ENCODE data around the gene IGF1R.

DNA sequence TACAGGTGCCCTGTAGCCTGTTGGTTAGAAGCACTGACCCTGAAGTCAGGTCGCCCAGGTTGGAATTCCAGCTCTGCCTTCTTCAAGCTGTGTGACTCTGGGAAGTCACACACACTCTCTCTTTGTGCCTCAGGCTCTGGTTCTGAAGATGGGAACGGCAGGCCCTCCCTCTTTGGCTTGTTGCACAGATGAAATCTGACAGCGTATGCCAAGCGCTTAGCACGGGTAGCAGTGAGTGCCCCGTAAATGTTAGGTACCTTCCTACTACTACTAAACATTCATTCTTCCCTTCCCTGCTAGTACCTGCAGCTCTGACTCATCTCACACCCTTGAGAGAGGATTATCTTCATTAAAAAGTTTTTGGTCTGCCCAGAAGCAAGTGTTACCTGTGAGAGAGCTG lies 220.2 kb downstream of the IGF1R start:
- TF ChIP-seq, protein P1, sequence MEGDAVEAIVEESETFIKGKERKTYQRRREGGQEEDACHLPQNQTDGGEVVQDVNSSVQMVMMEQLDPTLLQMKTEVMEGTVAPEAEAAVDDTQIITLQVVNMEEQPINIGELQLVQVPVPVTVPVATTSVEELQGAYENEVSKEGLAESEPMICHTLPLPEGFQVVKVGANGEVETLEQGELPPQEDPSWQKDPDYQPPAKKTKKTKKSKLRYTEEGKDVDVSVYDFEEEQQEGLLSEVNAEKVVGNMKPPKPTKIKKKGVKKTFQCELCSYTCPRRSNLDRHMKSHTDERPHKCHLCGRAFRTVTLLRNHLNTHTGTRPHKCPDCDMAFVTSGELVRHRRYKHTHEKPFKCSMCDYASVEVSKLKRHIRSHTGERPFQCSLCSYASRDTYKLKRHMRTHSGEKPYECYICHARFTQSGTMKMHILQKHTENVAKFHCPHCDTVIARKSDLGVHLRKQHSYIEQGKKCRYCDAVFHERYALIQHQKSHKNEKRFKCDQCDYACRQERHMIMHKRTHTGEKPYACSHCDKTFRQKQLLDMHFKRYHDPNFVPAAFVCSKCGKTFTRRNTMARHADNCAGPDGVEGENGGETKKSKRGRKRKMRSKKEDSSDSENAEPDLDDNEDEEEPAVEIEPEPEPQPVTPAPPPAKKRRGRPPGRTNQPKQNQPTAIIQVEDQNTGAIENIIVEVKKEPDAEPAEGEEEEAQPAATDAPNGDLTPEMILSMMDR (IDR thresholded peaks at IDR 0.05; ENCODE audit: control extremely low read depth in 1 of 3, insufficient read depth in 1 of 3, low read depth in 1 of 3, low read length in 3 of 3): no peak
- no peak for TF ChIP-seq POLR2A (IDR thresholded peaks at IDR 0.05; ENCODE audit: control extremely low read depth in 1 of 2, low read depth in 2 of 2, low read length in 2 of 2)
- TF ChIP-seq RNF2 (IDR thresholded peaks at IDR 0.05; ENCODE audit: borderline replicate concordance, low read depth, low read length, missing control alignments, poor library complexity, severe bottlenecking): no peak
- no peak for TF ChIP-seq CHD2 (IDR thresholded peaks at IDR 0.05; ENCODE audit: low read length)
- no peak for TF ChIP-seq GABPA (IDR thresholded peaks at IDR 0.05; ENCODE audit: borderline replicate concordance, insufficient read depth, low read length)
- no peak for TF ChIP-seq BRCA1 (IDR thresholded peaks at IDR 0.05; ENCODE audit: low read depth, low read length)
